NB4 (cell line): ENCODE data around the gene VPS13C.

Source experiments
- DNase-seq: peaks from one replicate; pipeline ENCODE4 v3.0.0; 2010; ENCODE audit warnings: low read depth
- H3K4me3 ChIP-seq: one replicate; pipeline ENCODE4 v1.5.1; 2011; ENCODE audit warnings: mild to moderate bottlenecking, low read depth, low read length, moderate library complexity
- MAX ChIP-seq: IDR thresholded peaks from 2 replicates; pipeline ENCODE4 v1.6.1; 2011; ENCODE audit warnings: low read depth, low read length
- MYC ChIP-seq: IDR thresholded peaks from 2 replicates; pipeline ENCODE4 v1.6.1; 2011; ENCODE audit warnings: low read depth, low read length
- POLR2A ChIP-seq: IDR thresholded peaks from 2 replicates; pipeline ENCODE4 v1.6.1; 2011; ENCODE audit warnings: mild to moderate bottlenecking; ENCODE audit not compliant: insufficient read length; ENCODE audit errors: extremely low read depth
- TF ChIP-seq, protein P1 (sequence below): IDR thresholded peaks from one replicate; pipeline ENCODE4 v1.5.1; 2012; ENCODE audit warnings: low read depth, low read length

VPS13C gene

DNA sequence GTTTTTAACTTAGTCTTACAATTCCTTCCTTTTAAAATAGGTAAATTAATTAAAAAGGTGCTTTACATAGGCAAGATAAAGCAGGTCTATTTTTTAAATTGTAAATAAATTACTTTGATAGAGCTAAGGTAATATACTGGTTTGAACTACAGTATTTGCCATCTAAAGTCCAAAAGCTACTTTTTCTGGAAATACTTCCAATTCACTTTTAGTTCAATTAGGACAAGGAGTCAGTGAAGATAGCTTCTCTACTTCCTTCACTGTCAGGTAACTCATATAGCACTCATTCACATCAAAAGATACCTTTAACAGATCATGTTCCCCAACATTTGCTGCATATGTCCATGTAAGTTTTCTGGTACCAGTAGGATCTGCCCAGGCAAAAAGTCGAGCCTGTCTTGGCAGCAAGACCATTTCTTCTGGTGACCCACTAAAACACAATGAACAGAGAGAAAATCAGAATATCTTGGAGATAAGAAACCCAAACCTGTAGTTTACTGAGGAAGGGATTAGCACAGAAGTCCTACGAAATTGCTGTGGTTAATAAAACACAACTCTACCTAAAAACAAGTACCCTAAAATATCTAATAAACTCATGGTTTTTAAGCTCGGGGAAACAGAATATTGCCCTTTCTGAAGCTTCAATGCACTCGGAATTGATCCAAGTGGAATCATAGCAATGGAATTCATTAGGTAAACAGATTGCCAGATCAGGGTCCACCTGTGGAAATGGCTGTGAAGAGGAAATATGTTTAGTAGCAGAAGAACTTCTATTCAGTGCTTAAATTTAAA, 153.1 kb downstream of the VPS13C start:
- DNase-seq: no peak
- TF ChIP-seq, protein P1, sequence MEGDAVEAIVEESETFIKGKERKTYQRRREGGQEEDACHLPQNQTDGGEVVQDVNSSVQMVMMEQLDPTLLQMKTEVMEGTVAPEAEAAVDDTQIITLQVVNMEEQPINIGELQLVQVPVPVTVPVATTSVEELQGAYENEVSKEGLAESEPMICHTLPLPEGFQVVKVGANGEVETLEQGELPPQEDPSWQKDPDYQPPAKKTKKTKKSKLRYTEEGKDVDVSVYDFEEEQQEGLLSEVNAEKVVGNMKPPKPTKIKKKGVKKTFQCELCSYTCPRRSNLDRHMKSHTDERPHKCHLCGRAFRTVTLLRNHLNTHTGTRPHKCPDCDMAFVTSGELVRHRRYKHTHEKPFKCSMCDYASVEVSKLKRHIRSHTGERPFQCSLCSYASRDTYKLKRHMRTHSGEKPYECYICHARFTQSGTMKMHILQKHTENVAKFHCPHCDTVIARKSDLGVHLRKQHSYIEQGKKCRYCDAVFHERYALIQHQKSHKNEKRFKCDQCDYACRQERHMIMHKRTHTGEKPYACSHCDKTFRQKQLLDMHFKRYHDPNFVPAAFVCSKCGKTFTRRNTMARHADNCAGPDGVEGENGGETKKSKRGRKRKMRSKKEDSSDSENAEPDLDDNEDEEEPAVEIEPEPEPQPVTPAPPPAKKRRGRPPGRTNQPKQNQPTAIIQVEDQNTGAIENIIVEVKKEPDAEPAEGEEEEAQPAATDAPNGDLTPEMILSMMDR: no peak
- no peak for TF ChIP-seq MYC
- TF ChIP-seq MAX: no peak
- TF ChIP-seq POLR2A: no peak
- H3K4me3 ChIP-seq: no peak overlapping the region

DNA sequence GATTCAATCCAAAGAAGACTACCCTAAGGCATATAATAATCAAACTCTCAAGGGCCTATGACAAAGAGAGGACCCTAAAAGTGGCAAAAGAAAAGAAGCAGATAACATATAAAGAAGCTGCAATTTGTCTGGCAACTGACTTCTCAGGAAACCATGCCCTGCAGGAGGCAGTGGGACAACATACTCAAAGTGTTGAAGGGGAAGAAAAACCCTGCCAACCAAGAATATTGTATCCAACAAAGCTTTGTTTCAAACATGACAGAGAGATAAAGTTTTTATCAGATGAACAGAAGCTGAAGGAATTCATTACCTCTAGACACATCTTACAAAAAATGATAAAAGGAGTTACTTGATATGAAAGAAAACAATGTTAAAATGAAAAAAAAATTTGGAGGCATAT, 167.1 kb downstream of the VPS13C start:
- no peak for DNase-seq
- H3K4me3 ChIP-seq: no peak overlapping the region
- TF ChIP-seq, protein P1: no peak
- TF ChIP-seq MYC: no peak
- no peak for TF ChIP-seq POLR2A
- no peak for TF ChIP-seq MAX

DNA sequence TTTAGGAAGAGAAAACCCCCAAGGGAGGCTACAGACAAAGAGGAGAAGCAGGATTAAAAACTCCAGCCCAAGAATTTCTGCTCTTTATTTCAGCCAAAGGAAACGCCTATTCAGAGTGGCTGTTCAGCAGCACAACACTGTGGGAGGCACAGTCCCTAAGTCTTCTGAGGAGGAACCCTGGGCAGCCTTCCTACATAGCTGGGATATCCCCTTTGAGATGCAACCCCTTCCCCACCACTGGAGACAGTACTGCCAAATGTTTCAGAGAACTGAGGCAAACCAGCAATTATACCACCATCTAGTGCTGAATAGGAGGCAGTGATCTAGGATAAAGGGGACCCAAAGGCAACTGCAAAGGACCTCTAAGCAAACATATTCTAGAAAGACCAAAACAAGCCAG, 168.1 kb downstream of the VPS13C start:
- TF ChIP-seq MYC (no peak), MAX (no peak)
- TF ChIP-seq, protein P1: no peak
- no peak overlapping the region for H3K4me3 ChIP-seq
- DNase-seq: no peak

DNA sequence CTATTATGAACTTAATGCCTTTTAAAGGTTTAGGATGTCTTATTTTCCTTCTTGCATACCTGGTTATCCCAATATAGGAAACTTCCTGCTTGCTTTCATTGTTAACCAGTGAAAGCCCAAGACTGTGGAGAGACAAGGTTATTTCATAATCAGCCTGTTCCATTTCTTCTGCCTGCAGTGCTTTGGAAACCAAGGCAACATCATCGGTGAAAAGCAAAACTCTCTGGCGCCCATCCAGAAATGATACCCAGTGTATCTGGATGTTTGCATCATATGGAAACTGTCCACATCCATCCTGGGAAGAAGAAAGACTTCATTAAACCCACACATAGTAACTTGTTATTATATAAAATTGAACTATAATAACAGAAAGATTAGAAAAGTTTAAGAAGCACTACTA, 170.1 kb downstream of the VPS13C start:
- H3K4me3 ChIP-seq: no peak overlapping the region
- DNase-seq: no peak
- no peak for TF ChIP-seq MYC
- no peak for TF ChIP-seq POLR2A
- TF ChIP-seq, protein P1: no peak
- no peak for TF ChIP-seq MAX

DNA sequence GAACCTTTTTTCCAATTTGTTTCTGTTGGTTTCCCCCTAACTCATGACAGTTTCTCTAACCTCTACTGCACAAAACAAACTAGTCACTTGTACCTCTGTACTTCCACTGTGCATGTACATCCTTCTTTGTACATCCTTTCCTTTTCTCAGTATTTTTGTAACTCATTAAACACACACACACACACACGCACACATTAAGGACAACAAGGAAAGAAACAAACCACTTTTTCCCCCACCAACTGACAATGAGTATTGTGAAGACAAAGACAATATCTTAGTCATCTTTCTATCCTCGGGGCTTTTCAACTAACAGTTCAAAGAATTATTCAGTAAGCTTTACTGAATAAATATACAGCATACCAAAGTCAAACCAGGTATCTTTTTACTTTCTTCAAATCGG, 170.5 kb downstream of the VPS13C start:
- TF ChIP-seq POLR2A (no peak), MAX (no peak), MYC (no peak)
- TF ChIP-seq, protein P1: no peak
- no peak overlapping the region for H3K4me3 ChIP-seq
- no peak for DNase-seq
